Fibroblast of lung (primary cell): ENCODE data around the gene COX8A. TPM values are rescaled to one million over a fixed set of nuclear protein-coding genes. Genes with fewer than 3 reads are reported as not detected.

Experiments used
- DNase-seq, 2 donors: peaks; one replicate each; pipeline versions ENCODE4 v3.0.0 to v3.0.0-alpha.2; 2010; ENCODE audit warnings: low read depth in 2 of 2
- H2AFZ ChIP-seq: 2 replicates; pipeline ENCODE4 v1.5.1; 2012; ENCODE audit warnings: low read length, control low read depth, inconsistent platforms
- H3K27ac ChIP-seq: 2 replicates; pipeline ENCODE4 v1.5.1; 2011; ENCODE audit warnings: low read length, control low read depth; ENCODE audit not compliant: insufficient read depth
- H3K27me3 ChIP-seq: 2 replicates; pipeline ENCODE4 v1.5.1; 2011; ENCODE audit warnings: mild to moderate bottlenecking, low read length; ENCODE audit not compliant: control insufficient read depth, insufficient read depth
- H3K36me3 ChIP-seq: 2 replicates; pipeline ENCODE4 v1.5.1; 2011; ENCODE audit warnings: low read length; ENCODE audit not compliant: control insufficient read depth, insufficient read depth
- H3K4me1 ChIP-seq: 2 replicates; pipeline ENCODE4 v1.5.1; 2011; ENCODE audit warnings: low read length; ENCODE audit not compliant: control insufficient read depth, insufficient read depth; ENCODE audit errors: extremely low read depth
- H3K4me2 ChIP-seq: 2 replicates; pipeline ENCODE4 v1.5.1; 2011; ENCODE audit warnings: low read length, control low read depth; ENCODE audit not compliant: insufficient read depth; ENCODE audit errors: extremely low read depth
- H3K4me3 ChIP-seq, 4 experiments: fragments of 200-600 bp in 1 of 4; sonication (generic) in 1 of 4; replicated peaks in 1 of 4; 2 replicates each; pipeline ENCODE4 v1.5.1; 2011 to 2016; ENCODE audit warnings: low read length in 4 of 4, low read depth in 3 of 4, mild to moderate bottlenecking in 3 of 4, control low read depth in 2 of 4, inconsistent platforms in 1 of 4, mixed read lengths in 1 of 4; ENCODE audit not compliant: insufficient read depth in 1 of 4; ENCODE audit errors: control extremely low read depth in 1 of 4
- H3K79me2 ChIP-seq: 2 replicates; pipeline ENCODE4 v1.5.1; 2012; ENCODE audit warnings: mild to moderate bottlenecking, low read length, inconsistent platforms; ENCODE audit not compliant: control insufficient read depth, insufficient read depth
- H3K9ac ChIP-seq: 2 replicates; pipeline ENCODE4 v1.5.1; 2011; ENCODE audit warnings: mild to moderate bottlenecking, low read length, control low read depth; ENCODE audit not compliant: insufficient read depth
- H3K9me3 ChIP-seq: 2 replicates; pipeline ENCODE4 v1.5.1; 2012; ENCODE audit warnings: low read depth, low read length; ENCODE audit not compliant: control insufficient read depth, insufficient read depth
- H4K20me1 ChIP-seq: 2 replicates; pipeline ENCODE4 v1.5.1; 2011; ENCODE audit warnings: low read length; ENCODE audit not compliant: control insufficient read depth, insufficient read depth; ENCODE audit errors: extremely low read depth
- CTCF ChIP-seq, 2 donors: IDR thresholded peaks in 1 of 2; conservative IDR thresholded peaks in 1 of 2; 1 replicate in 1 of 2; 2 replicates in 1 of 2; pipeline ENCODE4 v1.5.1; 2011 to 2012; ENCODE audit warnings: low read length in 2 of 2, control low read depth in 1 of 2, inconsistent platforms in 1 of 2, low read depth in 1 of 2, mild to moderate bottlenecking in 1 of 2
- EZH2 ChIP-seq: IDR thresholded peaks from 2 replicates; pipeline ENCODE4 v1.5.1; 2012; ENCODE audit warnings: low read length, control low read depth, mild to moderate bottlenecking; ENCODE audit errors: missing control alignments
- polyA plus RNA-seq, 2 donors: library from polyadenylated mRNA; depleted of rRNA in 1 of 2; stranded (reverse) in 1 of 2; unstranded in 1 of 2; fragments of >200 nt; gene quantifications; 2 replicates each; pipeline ENCODE4 v1.2.1, GENCODE V29; 2011 to 2012; ENCODE audit warnings: missing spikeins in 1 of 2
- total RNA-seq: library from RNA; depleted of rRNA; stranded (reverse); fragments of >200 nt; gene quantifications from 2 replicates; pipeline ENCODE4 v1.2.1, GENCODE V29; 2014

The COX8A gene
- total and polyA plus RNA-seq, 2 donors (not counting 1 experiment from before 2014, with no cell fraction given) = 200 to 409 TPM

- peaks cover 12% of the 10 kb centered on the region for H3K36me3 ChIP-seq
- no peak overlapping the region for H3K9ac ChIP-seq
- no peaks in the 10 kb centered on the region for H4K20me1 ChIP-seq
- no peaks in the 10 kb centered on the region for H3K9me3 ChIP-seq
- H3K4me3 ChIP-seq = no peak overlapping the region
- no peaks in the 10 kb centered on the region for H3K27me3 ChIP-seq
- no peak overlapping the region for H2AFZ ChIP-seq
- peaks cover 2% of the 10 kb centered on the region for H3K4me1 ChIP-seq
- no peaks in the 10 kb centered on the region for H3K79me2 ChIP-seq
- H3K4me2 ChIP-seq = peak overlapping the region; percentile 17
- no peak for TF ChIP-seq CTCF (conservative IDR thresholded peaks at IDR 0.05 in 1 of 2, IDR thresholded peaks at IDR 0.05 in 1 of 2; ENCODE audit: low read depth in 1 of 2, low read length in 2 of 2)
- no peak for TF ChIP-seq EZH2
- peak; percentile 28 to 64 for DNase-seq
- H3K27ac ChIP-seq = no peak overlapping the region
These were observed 25.1 kb downstream of the COX8A start for GRCh38 chr11:63999349-64000025.

- peaks cover 12% of the 10 kb centered on the region for H3K36me3 ChIP-seq
- peak; percentile 61 to 71 for DNase-seq
- H3K4me3 ChIP-seq = peak overlapping the region in 2 of 4 experiments; percentile 11 to 48
- H2AFZ ChIP-seq = no peak overlapping the region
- no peak overlapping the region for H3K4me2 ChIP-seq
- peaks cover 2% of the 10 kb centered on the region for H3K4me1 ChIP-seq
- H3K79me2 ChIP-seq = no peaks in the 10 kb centered on the region
- no peaks in the 10 kb centered on the region for H3K27me3 ChIP-seq
- H3K9ac ChIP-seq = no peak overlapping the region
- no peak overlapping the region for H3K27ac ChIP-seq
- TF ChIP-seq EZH2 = no peak
- TF ChIP-seq CTCF (conservative IDR thresholded peaks at IDR 0.05 in 1 of 2, IDR thresholded peaks at IDR 0.05 in 1 of 2; ENCODE audit: low read depth in 1 of 2, low read length in 2 of 2) = peak; percentile 39 to 49
- H4K20me1 ChIP-seq = no peaks in the 10 kb centered on the region
- no peaks in the 10 kb centered on the region for H3K9me3 ChIP-seq
These were observed 25.8 kb downstream of the COX8A start for GRCh38 chr11:64000026-64000739.

GRCh38 chr11:64000740-64001483 is 26.5 kb downstream of the COX8A start:
- H3K4me3 ChIP-seq = peak overlapping the region in 2 of 4 experiments; percentile 11 to 48
- H3K79me2 ChIP-seq = no peaks in the 10 kb centered on the region
- no peak overlapping the region for H3K4me2 ChIP-seq
- peaks cover 12% of the 10 kb centered on the region for H3K36me3 ChIP-seq
- no peaks in the 10 kb centered on the region for H3K9me3 ChIP-seq
- H3K27ac ChIP-seq = no peak overlapping the region
- H3K4me1 ChIP-seq = peaks cover 2% of the 10 kb centered on the region
- H2AFZ ChIP-seq = no peak overlapping the region
- H3K9ac ChIP-seq = no peak overlapping the region
- no peaks in the 10 kb centered on the region for H3K27me3 ChIP-seq
- DNase-seq = no peak
- H4K20me1 ChIP-seq = no peaks in the 10 kb centered on the region
- TF ChIP-seq CTCF (conservative IDR thresholded peaks at IDR 0.05 in 1 of 2, IDR thresholded peaks at IDR 0.05 in 1 of 2; ENCODE audit: low read depth in 1 of 2, low read length in 2 of 2) (no peak), EZH2 (no peak)
